IMR-90 (cell line): ENCODE data around the gene SPATA13. TPM values are rescaled to one million over a fixed set of nuclear protein-coding genes. Genes with fewer than 3 reads are reported as not detected.

Experiments used
- ATAC-seq: fragments of 200-7000 bp; cut with Tn5 transposase; 2 replicates; pipeline ENCODE4 v1.9.1; 2020; ENCODE audit warnings: low read depth, mild to moderate bottlenecking, moderate library complexity
- BruUV-seq: library from RNA; stranded (reverse); fragments of 400-500 nt; replicated peaks from 2 replicates; lab custom pipeline; 2021; lab: Mats Ljungman, UMichigan
- CTCF ChIA-PET: fragments of 300-600 bp; formaldehyde crosslinking; extraction: SDS; loops from one replicate; lab custom pipeline; 2021; ENCODE audit warnings: antibody characterized with exemption; lab: Yijun Ruan, JAX
- POLR2A ChIA-PET: fragments of 300-600 bp; sonication (Branson Sonifier 250); formaldehyde crosslinking; loops from one replicate; lab custom pipeline; 2022; ENCODE audit warnings: antibody characterized with exemption; ENCODE audit not compliant: unreplicated experiment; lab: Charles Lee
- DNase-seq: peaks from one replicate; pipeline ENCODE4 v3.0.0; 2013
- H2AFZ ChIP-seq: replicated peaks from 2 replicates; pipeline ENCODE3; 2013; ENCODE audit warnings: low read length, mild to moderate bottlenecking; ENCODE audit not compliant: poor library complexity
- H2AK5ac ChIP-seq: 2 replicates; pipeline ENCODE4 v1.6.1; 2013; ENCODE audit warnings: low read depth, low read length, inconsistent platforms
- H2AK9ac ChIP-seq: replicated peaks from 2 replicates; pipeline ENCODE3; 2013; ENCODE audit warnings: mild to moderate bottlenecking, low read depth, low read length, moderate library complexity; ENCODE audit not compliant: poor library complexity
- H2BK120ac ChIP-seq: 2 replicates; pipeline ENCODE4 v1.6.1; 2013; ENCODE audit warnings: low read depth, low read length, inconsistent platforms
- H2BK15ac ChIP-seq: 3 replicates; pipeline ENCODE4 v1.6.1; 2013; ENCODE audit warnings: low read depth, low read length, inconsistent platforms
- H2BK20ac ChIP-seq: 2 replicates; pipeline ENCODE4 v1.6.1; 2013; ENCODE audit warnings: low read depth, mild to moderate bottlenecking, inconsistent platforms, low read length, moderate library complexity
- H2BK5ac ChIP-seq: 2 replicates; pipeline ENCODE4 v1.6.1; 2013; ENCODE audit warnings: mild to moderate bottlenecking, low read depth, low read length, inconsistent platforms; ENCODE audit not compliant: poor library complexity, severe bottlenecking
- H3K14ac ChIP-seq: replicated peaks from 2 replicates; pipeline ENCODE4 v1.6.1; 2013; ENCODE audit warnings: low read depth, low read length, inconsistent platforms
- H3K18ac ChIP-seq: 2 replicates; pipeline ENCODE4 v1.6.1; 2013; ENCODE audit warnings: low read depth, low read length, control low read depth
- H3K23ac ChIP-seq: 2 replicates; pipeline ENCODE4 v1.6.1; 2013; ENCODE audit warnings: low read depth, low read length, inconsistent platforms
- H3K27ac ChIP-seq: 2 replicates; pipeline ENCODE4 v1.5.1; 2013; ENCODE audit warnings: mild to moderate bottlenecking, control low read depth, low read length; ENCODE audit not compliant: insufficient read depth
- H3K27me3 ChIP-seq: 2 replicates; pipeline ENCODE4 v1.6.1; 2013; ENCODE audit warnings: low read length; ENCODE audit not compliant: control insufficient read depth, insufficient read depth
- H3K36me3 ChIP-seq: 2 replicates; pipeline ENCODE4 v1.6.1; 2013; ENCODE audit warnings: low read length, mixed read lengths; ENCODE audit not compliant: control insufficient read depth, insufficient read depth
- H3K4ac ChIP-seq: 2 replicates; pipeline ENCODE4 v1.6.1; 2013; ENCODE audit warnings: low read depth, low read length, inconsistent platforms
- H3K4me1 ChIP-seq: 2 replicates; pipeline ENCODE4 v1.6.1; 2013; ENCODE audit warnings: low read length, mixed read lengths; ENCODE audit not compliant: control insufficient read depth, insufficient read depth
- H3K4me2 ChIP-seq: 2 replicates; pipeline ENCODE4 v1.6.1; 2013; ENCODE audit warnings: low read depth, mild to moderate bottlenecking, control low read depth, low read length, moderate library complexity
- H3K4me3 ChIP-seq: 2 replicates; pipeline ENCODE4 v1.5.1; 2013; ENCODE audit warnings: low read depth, mild to moderate bottlenecking, control low read depth, low read length, moderate library complexity; ENCODE audit not compliant: insufficient read depth
- H3K56ac ChIP-seq: 2 replicates; pipeline ENCODE4 v1.6.1; 2013; ENCODE audit warnings: low read length, inconsistent platforms; ENCODE audit not compliant: insufficient read depth; ENCODE audit errors: extremely low read depth
- H3K79me1 ChIP-seq, 2 experiments: 2 replicates each; pipeline ENCODE4 v1.6.1; 2013; ENCODE audit warnings: low read length in 2 of 2, inconsistent platforms in 1 of 2, low read depth in 1 of 2
- H3K9ac ChIP-seq: 2 replicates; pipeline ENCODE4 v1.6.1; 2013; ENCODE audit warnings: low read depth, low read length, control low read depth
- H3K9me1 ChIP-seq: 2 replicates; pipeline ENCODE4 v1.6.1; 2013; ENCODE audit warnings: low read length, inconsistent platforms; ENCODE audit not compliant: insufficient read depth
- H3K9me3 ChIP-seq: 2 replicates; pipeline ENCODE4 v1.6.1; 2013; ENCODE audit warnings: low read length; ENCODE audit not compliant: control insufficient read depth, insufficient read depth
- H4K20me1 ChIP-seq: 2 replicates; pipeline ENCODE4 v1.6.1; 2013; ENCODE audit warnings: low read length, inconsistent platforms; ENCODE audit not compliant: insufficient read depth
- H4K5ac ChIP-seq: 2 replicates; pipeline ENCODE4 v1.6.1; 2013; ENCODE audit warnings: mild to moderate bottlenecking, low read depth, low read length, control low read depth
- H4K8ac ChIP-seq, 2 experiments: 2 replicates each; pipeline ENCODE4 v1.6.1; 2013; ENCODE audit warnings: low read depth in 2 of 2, low read length in 2 of 2, control low read depth in 1 of 2, inconsistent platforms in 1 of 2
- H4K91ac ChIP-seq: 2 replicates; pipeline ENCODE4 v1.6.1; 2013; ENCODE audit warnings: low read depth, low read length, inconsistent platforms; ENCODE audit not compliant: insufficient read depth
- BHLHE40 ChIP-seq: fragments of 150-350 bp; IDR thresholded peaks from 2 replicates; pipeline ENCODE4 v1.6.1; 2016; ENCODE audit warnings: mild to moderate bottlenecking, low read depth, low read length
- CEBPB ChIP-seq: IDR thresholded peaks from 2 replicates; pipeline ENCODE4 v1.6.1; 2012; ENCODE audit warnings: low read depth, low read length, improper control_type of control experiment
- CTCF ChIP-seq: conservative IDR thresholded peaks from 2 replicates; pipeline ENCODE4 v1.5.1; 2012; ENCODE audit warnings: mild to moderate bottlenecking, low read depth, low read length, improper control_type of control experiment
- ELK1 ChIP-seq: fragments of 150-350 bp; IDR thresholded peaks from 2 replicates; pipeline ENCODE4 v1.6.1; 2016; ENCODE audit warnings: low read depth, mild to moderate bottlenecking, low read length, moderate library complexity, borderline replicate concordance
- FOS ChIP-seq: fragments of 150-350 bp; IDR thresholded peaks from 2 replicates; pipeline ENCODE4 v1.6.1; 2016; ENCODE audit warnings: low read depth, low read length
- MAFK ChIP-seq: IDR thresholded peaks from 2 replicates; pipeline ENCODE4 v1.6.1; 2012; ENCODE audit warnings: low read depth, low read length, improper control_type of control experiment
- MXI1 ChIP-seq: IDR thresholded peaks from 2 replicates; pipeline ENCODE4 v1.6.1; 2012; ENCODE audit warnings: low read depth, mild to moderate bottlenecking, low read length, moderate library complexity, borderline replicate concordance
- NFE2L2 ChIP-seq: fragments of 150-350 bp; IDR thresholded peaks from 2 replicates; pipeline ENCODE4 v1.6.1; 2016; ENCODE audit warnings: low read depth, mild to moderate bottlenecking, low read length
- POLR2A ChIP-seq: IDR thresholded peaks from 2 replicates; pipeline ENCODE4 v1.6.1; 2012; ENCODE audit warnings: mild to moderate bottlenecking, low read depth, low read length
- RAD21 ChIP-seq: IDR thresholded peaks from 2 replicates; pipeline ENCODE4 v1.6.1; 2012; ENCODE audit warnings: low read length, improper control_type of control experiment
- RCOR1 ChIP-seq: IDR thresholded peaks from 2 replicates; pipeline ENCODE4 v1.6.1; 2012; ENCODE audit warnings: mild to moderate bottlenecking, low read length, improper control_type of control experiment; ENCODE audit not compliant: insufficient replicate concordance
- USF2 ChIP-seq: fragments of 150-350 bp; IDR thresholded peaks from 2 replicates; pipeline ENCODE4 v1.6.1; 2017; ENCODE audit warnings: mild to moderate bottlenecking, antibody characterized with exemption, low read length, low read depth
- WGBS, 2 experiments: methylation state at CpG; one replicate each; pipeline versions ENCODE4 v1.1.5 to v1.1.7; 2013; ENCODE audit warnings: missing lambda C conversion rate in 2 of 2; ENCODE audit not compliant: insufficient read length in 1 of 2; ENCODE audit errors: extremely low coverage in 2 of 2; 5-methylcytosine and 5-hydroxymethylcytosine counted together
- dilution Hi-C: fragments of 300-500 bp; cut with HindIII; formaldehyde crosslinking; loops from one replicate; pipeline ENCODE4 v1.14.3; 2018; ENCODE audit warnings: low sequenced_read_pairs; ENCODE audit not compliant: unreplicated experiment
- in situ Hi-C: fragments of 300-500 bp; cut with MboI; formaldehyde crosslinking; loops from 3 replicates; pipeline ENCODE4 v1.14.3; 2019; ENCODE audit warnings: low sequenced_read_pairs, inconsistent platforms, mixed read lengths
- intact Hi-C: fragments of 100-400 bp; cut with micrococcal nuclease; formaldehyde crosslinking; loops from 2 replicates; pipeline ENCODE4 v1.10.0; 2022
- polyA plus RNA-seq, 3 experiments: library from polyadenylated mRNA; depleted of rRNA; stranded (reverse); fragments of >200 nt; gene quantifications; 2 replicates each; pipeline ENCODE4 v1.2.3, GENCODE V29; 2012; ENCODE audit warnings: low replicate concordance in 1 of 3
- total RNA-seq: library from RNA; depleted of rRNA; stranded (reverse); fragments of >200 nt; gene quantifications from 2 replicates; pipeline ENCODE4 v1.2.3, GENCODE V29; 2012

The SPATA13 gene
- total and polyA plus RNA-seq, 2 of the 4 experiments (the other 2 are of a cell fraction): 10.5 to 12.5 TPM

- Histone ChIP-seq H3K4me1 (peaks cover 4% of the 10 kb centered on the region), H3K14ac (no peak overlapping the region), H3K27me3 (no peaks in the 10 kb centered on the region), H3K9me3 (no peaks in the 10 kb centered on the region), H3K9me1 (no peaks in the 10 kb centered on the region), H3K36me3 (no peaks in the 10 kb centered on the region), H3K27ac (no peak overlapping the region), H2BK120ac (no peak overlapping the region), H3K4me3 (no peak overlapping the region), H3K79me1 (peaks cover 12 to 37% of the 10 kb centered on the region in 2 experiments), H3K23ac (no peak overlapping the region), H2AK9ac (no peak overlapping the region), H3K4me2 (no peak overlapping the region), H2BK20ac (no peak overlapping the region), H3K9ac (no peak overlapping the region), H3K18ac (no peak overlapping the region), H3K4ac (no peak overlapping the region), H2AK5ac (no peak overlapping the region), H4K8ac (no peak overlapping the region), H4K20me1 (peaks cover 5% of the 10 kb centered on the region), H4K91ac (no peak overlapping the region), H2AFZ (no peak overlapping the region), H4K5ac (no peak overlapping the region), H2BK15ac (no peak overlapping the region), H3K56ac (no peak overlapping the region), H2BK5ac (no peak overlapping the region)
- TF ChIP-seq CEBPB: no peak
- no peak for TF ChIP-seq RAD21
- no peak for TF ChIP-seq USF2
- TF ChIP-seq RCOR1: no peak
- TF ChIP-seq POLR2A: no peak
- no peak for TF ChIP-seq MAFK
- no peak for TF ChIP-seq MXI1
- TF ChIP-seq ELK1: no peak
- TF ChIP-seq CTCF: no peak
- no peak for TF ChIP-seq NFE2L2
- TF ChIP-seq FOS: no peak
- no peak for TF ChIP-seq BHLHE40
- no TSS peak for BruUV-seq
- no peak for ATAC-seq
- no peak for DNase-seq
- dilution Hi-C loops: no loop called here
- CTCF ChIA-PET: interaction anchor here (1.4 kb wide), 1 partner anchor 16 kb away, joined by 17 read pairs; no protein-coding TSS in a partner anchor
- whole genome bisulfite sequencing, 2 experiments: 83% methylated on average over 2 of the region's 7 CpGs; no CpG with 5 or more reads in 1 of the 2 experiments
- intact Hi-C loops: loop anchor here (5.0 kb wide), 1 partner anchor 40 kb away; the partner anchor contains the start of gene SPATA13
- in situ Hi-C loops: no loop called here
- POLR2A ChIA-PET: no interaction called here
Measured at GRCh38 chr13:24202215-24202614, 41.7 kb downstream of the SPATA13 start.
